ENCODE measurements around the gene RSAD1. TPM values are rescaled to one million over a fixed set of nuclear protein-coding genes. Genes with fewer than 3 reads are reported as not detected.
A peak's percentile ranks its signal among the peaks of the same experiment; 100 is the strongest.

Gene RSAD1
- total RNA-seq, 1 donor from 2014 or later, result 34.3 TPM

GRCh38 chr17:50534222-50534978, 55.7 kb downstream of the RSAD1 start:
- ATAC-seq, result peak; percentile 71
- Histone ChIP-seq H3K27me3 (peaks cover 25% of the 10 kb centered on the region), H3K4me1 (peaks cover 17% of the 10 kb centered on the region), H3K27ac (no peak overlapping the region), H3K4me3 (no peak overlapping the region), H3K9me3 (no peaks in the 10 kb centered on the region), H3K36me3 (no peaks in the 10 kb centered on the region)
- peak; percentile 31 for TF ChIP-seq CTCF (IDR thresholded peaks at IDR 0.05)
- DNase-seq, result no peak
- intact Hi-C loops (cut with DNase I), result no loop called here

- no peak for TF ChIP-seq CTCF (IDR thresholded peaks at IDR 0.05)
- H3K4me3 ChIP-seq, result no peak overlapping the region
- intact Hi-C loops (cut with DNase I), result no loop called here
- DNase-seq, result no peak
- no peak for ATAC-seq
- no peaks in the 10 kb centered on the region for H3K36me3 ChIP-seq
- H3K9me3 ChIP-seq, result no peaks in the 10 kb centered on the region
- peaks cover 21% of the 10 kb centered on the region for H3K27me3 ChIP-seq
- H3K4me1 ChIP-seq, result peaks cover 17% of the 10 kb centered on the region
- no peak overlapping the region for H3K27ac ChIP-seq
Measured at GRCh38 chr17:50534979-50535326, 56.3 kb downstream of the RSAD1 start.

GRCh38 chr17:50535407-50535806, 56.7 kb downstream of the RSAD1 start:
- DNase-seq, result no peak
- Histone ChIP-seq H3K9me3 (no peaks in the 10 kb centered on the region), H3K4me3 (no peak overlapping the region), H3K36me3 (no peaks in the 10 kb centered on the region), H3K27ac (no peak overlapping the region), H3K27me3 (peaks cover 21% of the 10 kb centered on the region), H3K4me1 (peaks cover 17% of the 10 kb centered on the region)
- no peak for ATAC-seq
- TF ChIP-seq CTCF (IDR thresholded peaks at IDR 0.05), result no peak
- intact Hi-C loops (cut with DNase I), result no loop called here

Other genes starting within 250 kb of the RSAD1 start
- 11.3 TPM for gene TMEM92, start 204.4 kb upstream of the RSAD1 start, total RNA-seq
- gene XYLT2, start 132.7 kb upstream of the RSAD1 start, total RNA-seq, result 20.3 TPM
- 47.1 TPM for gene MRPL27, start 105.7 kb upstream of the RSAD1 start, total RNA-seq
- 1.3 TPM for gene EME1, start 105.6 kb upstream of the RSAD1 start, total RNA-seq
- 68.0 TPM for gene LRRC59, start 81.3 kb upstream of the RSAD1 start, total RNA-seq
- 73.9 TPM for gene ACSF2, start 52.6 kb upstream of the RSAD1 start, total RNA-seq
- gene CHAD, start 10.0 kb upstream of the RSAD1 start, total RNA-seq, result not detected
- 1.3 TPM for gene MYCBPAP, start 29.6 kb downstream of the RSAD1 start, total RNA-seq
- 0.09 TPM for gene EPN3, start 53.9 kb downstream of the RSAD1 start, total RNA-seq
- gene SPATA20, start 68.3 kb downstream of the RSAD1 start, total RNA-seq, result 31.6 TPM
- gene CACNA1G, start 81.9 kb downstream of the RSAD1 start, total RNA-seq, result not detected
- gene ABCC3, start 156.0 kb downstream of the RSAD1 start, total RNA-seq, result 65.4 TPM
- gene ANKRD40, start 229.1 kb downstream of the RSAD1 start, total RNA-seq, result 57.7 TPM
- gene LUC7L3, start 240.7 kb downstream of the RSAD1 start, total RNA-seq, result 105 TPM

All from upper lobe of right lung (tissue), 1 donor.